Psoas muscle (tissue), 8 donors: ENCODE data around the gene HS6ST3. TPM values are rescaled to one million over a fixed set of nuclear protein-coding genes. Genes with fewer than 3 reads are reported as not detected.

ENCODE experiments used
- ATAC-seq, 4 donors: fragments of 200-7000 bp; cut with Tn5 transposase; one replicate each; pipeline ENCODE4 v1.9.1; 2020; ENCODE audit warnings: moderate library complexity in 3 of 4, mild to moderate bottlenecking in 2 of 4
- DNase-seq, 2 donors: peaks; one replicate each; pipeline ENCODE4 v3.0.0-alpha.2; 2020
- H3K27ac ChIP-seq: fragments of 200-600 bp; one replicate; pipeline ENCODE4 v1.8.0; 2022
- H3K27me3 ChIP-seq, 3 donors: fragments of 200-600 bp in 1 of 3; one replicate each; pipeline versions ENCODE4 v1.6.1 to v1.8.0; 2013 to 2022; ENCODE audit warnings: low read length in 2 of 3, mild to moderate bottlenecking in 2 of 3, moderate library complexity in 1 of 3; ENCODE audit not compliant: insufficient read depth in 3 of 3
- H3K36me3 ChIP-seq, 2 donors: fragments of 200-600 bp in 1 of 2; one replicate each; pipeline versions ENCODE4 v1.6.1 to v1.8.0; 2013 to 2022; ENCODE audit warnings: low read depth in 1 of 2, mild to moderate bottlenecking in 1 of 2, moderate library complexity in 1 of 2; ENCODE audit not compliant: insufficient read depth in 1 of 2
- H3K4me1 ChIP-seq: fragments of 200-600 bp; one replicate; pipeline ENCODE4 v1.8.0; 2022
- H3K4me3 ChIP-seq: fragments of 200-600 bp; one replicate; pipeline ENCODE4 v1.8.0; 2022; ENCODE audit warnings: mild to moderate bottlenecking
- H3K9me3 ChIP-seq: fragments of 200-600 bp; one replicate; pipeline ENCODE4 v1.8.0; 2022
- CTCF ChIP-seq: fragments of 200-600 bp; IDR thresholded peaks from one replicate; pipeline ENCODE4 v1.8.0; 2022; ENCODE audit warnings: antibody characterized with exemption
- WGBS, 3 donors: extraction: QIAGEN DNeasy Blood & Tissue Kit; methylation state at CpG; one replicate each; pipeline versions ENCODE4 v1.1.6 to v1.1.7; 2013; 5-methylcytosine and 5-hydroxymethylcytosine counted together
- intact Hi-C, 2 donors: fragments of 100-400 bp; cut with DNase I; formaldehyde crosslinking; loops; one replicate each; pipeline versions ENCODE4 v1.11.0 to v1.14.2; 2022
- polyA plus RNA-seq, 3 donors: library from polyadenylated mRNA; stranded (reverse); fragments of 200-250 nt; gene quantifications; one replicate each; pipeline ENCODE4 v1.2.3, GENCODE V29; 2013
- total RNA-seq, 4 donors: library from RNA; stranded (reverse); fragmentation: NEBNext Ultra II Directional in 2 of 4; extraction: Animal tissue kit (Norgen Biotek cat#: 25700) in 2 of 4; gene quantifications; one replicate each; pipeline versions ENCODE4 v1.2.1 to v1.2.4, GENCODE V29; 2021 to 2023
- donor health status: healthy with polysubstance abuse.
- donor health status: DM: no; HTN: no; CAD: no; lungs with moderate emphysema.
- donor health status: Bipolar disorder and iron deficiency.
- donor health status: healthy.
- donor health status: DM: yes; HTN: yes; CAD: no.
- donor health status: DM: no; HTN: no; CAD: no.
- donor health status: DM: no; HTN: no; CAD: no.
- donor health status: DM: yes; HTN: yes; CAD: no.

HS6ST3 gene
- total and polyA plus RNA-seq, 7 donors: 0.01 to 0.58 (median 0.10) TPM

GRCh38 chr13:96248996-96249395 lies 159.1 kb downstream of the HS6ST3 start:
- no peak for ATAC-seq
- no peak for TF ChIP-seq CTCF
- 44 to 50% (median 48%) methylated on average over 1 of the region's 1 CpG for WGBS, 3 donors
- Histone ChIP-seq H3K27me3 (peaks cover 0 to 3% (median 0%) of the 10 kb centered on the region in 3 donors), H3K4me1 (no peaks in the 10 kb centered on the region), H3K9me3 (no peaks in the 10 kb centered on the region), H3K4me3 (no peak overlapping the region), H3K36me3 (no peaks in the 10 kb centered on the region), H3K27ac (no peak overlapping the region)
- DNase-seq: no peak
- intact Hi-C loops: no loop called here

GRCh38 chr13:96252903-96253302 lies 163.0 kb downstream of the HS6ST3 start:
- Histone ChIP-seq H3K4me1 (no peaks in the 10 kb centered on the region), H3K4me3 (no peak overlapping the region), H3K9me3 (no peaks in the 10 kb centered on the region), H3K36me3 (no peaks in the 10 kb centered on the region), H3K27ac (no peak overlapping the region), H3K27me3 (peaks cover 0 to 3% (median 0%) of the 10 kb centered on the region in 3 donors)
- ATAC-seq (no peak), DNase-seq (no peak)
- 88 to 95% (median 93%) methylated on average over 4 of the region's 4 CpGs for WGBS, 3 donors
- intact Hi-C loops: no loop called here
- no peak for TF ChIP-seq CTCF

GRCh38 chr13:96273196-96273595 lies 183.3 kb downstream of the HS6ST3 start:
- H3K27ac ChIP-seq: no peak overlapping the region
- no peaks in the 10 kb centered on the region for H3K27me3 ChIP-seq
- 42 to 63% (median 50%) methylated on average over 1 of the region's 1 CpG for WGBS, 3 donors
- H3K4me1 ChIP-seq: no peaks in the 10 kb centered on the region
- no peak overlapping the region for H3K4me3 ChIP-seq
- no peaks in the 10 kb centered on the region for H3K9me3 ChIP-seq
- TF ChIP-seq CTCF: no peak
- no peak for DNase-seq
- H3K36me3 ChIP-seq: no peaks in the 10 kb centered on the region
- intact Hi-C loops: no loop called here
- no peak for ATAC-seq

GRCh38 chr13:96274046-96274445 lies 184.1 kb downstream of the HS6ST3 start:
- no peak for TF ChIP-seq CTCF
- Histone ChIP-seq H3K4me3 (no peak overlapping the region), H3K27me3 (no peaks in the 10 kb centered on the region), H3K27ac (no peak overlapping the region), H3K9me3 (no peaks in the 10 kb centered on the region), H3K4me1 (no peaks in the 10 kb centered on the region), H3K36me3 (no peaks in the 10 kb centered on the region)
- intact Hi-C loops: no loop called here
- 94 to 100% (median 97%) methylated on average over 2 of the region's 2 CpGs for WGBS, 3 donors
- ATAC-seq (no peak), DNase-seq (no peak)

GRCh38 chr13:96279904-96280303 lies 190.0 kb downstream of the HS6ST3 start:
- WGBS, 3 donors: 72 to 93% (median 89%) methylated on average over 3 of the region's 3 CpGs
- intact Hi-C loops: no loop called here
- no peaks in the 10 kb centered on the region for H3K27me3 ChIP-seq

More at GRCh38 chr13:96279904-96280303, 190.0 kb downstream of the HS6ST3 start:
- H3K4me3 ChIP-seq: no peak overlapping the region
- H3K9me3 ChIP-seq: no peaks in the 10 kb centered on the region
- H3K27ac ChIP-seq: no peak overlapping the region
- no peak for TF ChIP-seq CTCF
- no peaks in the 10 kb centered on the region for H3K4me1 ChIP-seq
- no peaks in the 10 kb centered on the region for H3K36me3 ChIP-seq
- ATAC-seq (no peak), DNase-seq (no peak)
